GM12864 (cell line): ENCODE results near the gene DHX35.
"Not testable (repeated sequence)": the region's sequence is repeated elsewhere in the genome, so short reads cannot be mapped to it uniquely, and the experiment has no call there.

ENCODE experiments used
- DNase-seq: peaks from one replicate; pipeline ENCODE4 v3.0.0-alpha.2; 2011; ENCODE audit warnings: low read depth
- H3K4me3 ChIP-seq: 2 replicates; pipeline ENCODE4 v1.5.1; 2011; ENCODE audit warnings: mild to moderate bottlenecking, low read depth, low read length, control low read depth
- CTCF ChIP-seq: IDR thresholded peaks from 2 replicates; pipeline ENCODE4 v1.5.1; 2011; ENCODE audit warnings: low read depth, mild to moderate bottlenecking, moderate library complexity, low read length, control low read depth, inconsistent platforms; ENCODE audit errors: missing control alignments

The DHX35 gene

DNA sequence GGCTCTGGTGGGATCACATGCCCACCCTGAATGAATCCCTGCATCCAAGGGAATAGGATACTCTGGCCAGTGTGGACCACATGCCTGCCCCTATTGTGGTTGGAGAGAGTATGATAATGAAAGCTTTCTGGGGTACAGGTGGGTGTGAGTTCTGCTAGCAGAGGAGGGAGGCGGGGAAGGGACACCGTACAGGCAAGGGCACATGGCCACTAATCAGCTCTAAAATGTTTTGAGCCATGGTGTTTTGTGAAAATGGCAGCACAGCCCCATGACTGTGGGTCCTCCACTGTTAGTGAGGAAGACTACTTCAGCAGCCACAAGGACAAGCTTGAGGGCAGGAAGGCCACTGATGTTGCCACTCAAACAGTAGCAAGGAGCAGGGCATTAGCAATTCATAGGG is 11.9 kb upstream of the DHX35 start:
- no peak for TF ChIP-seq CTCF
- H3K4me3 ChIP-seq: no peak overlapping the region
- DNase-seq: no peak

DNA sequence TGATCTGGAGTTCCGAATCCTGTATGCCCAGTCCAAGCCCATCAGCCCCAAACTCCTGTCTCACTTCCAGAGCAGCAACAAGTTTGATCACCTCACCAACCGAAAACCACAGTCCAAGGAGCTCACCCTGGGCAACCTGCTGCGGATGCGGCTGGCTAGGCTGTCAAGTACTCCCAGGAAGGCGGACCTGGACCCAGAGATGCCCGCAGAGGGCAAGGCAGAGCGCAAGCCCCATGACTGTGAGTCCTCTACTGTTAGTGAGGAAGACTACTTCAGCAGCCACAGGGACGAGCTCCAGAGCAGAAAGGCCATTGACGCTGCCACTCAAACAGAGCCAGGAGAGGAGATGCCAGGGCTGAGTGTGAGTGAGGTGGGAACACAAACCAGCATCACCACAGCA is 10.5 kb upstream of the DHX35 start:
- DNase-seq: no peak
- no peak for TF ChIP-seq CTCF
- H3K4me3 ChIP-seq: no peak overlapping the region

DNA sequence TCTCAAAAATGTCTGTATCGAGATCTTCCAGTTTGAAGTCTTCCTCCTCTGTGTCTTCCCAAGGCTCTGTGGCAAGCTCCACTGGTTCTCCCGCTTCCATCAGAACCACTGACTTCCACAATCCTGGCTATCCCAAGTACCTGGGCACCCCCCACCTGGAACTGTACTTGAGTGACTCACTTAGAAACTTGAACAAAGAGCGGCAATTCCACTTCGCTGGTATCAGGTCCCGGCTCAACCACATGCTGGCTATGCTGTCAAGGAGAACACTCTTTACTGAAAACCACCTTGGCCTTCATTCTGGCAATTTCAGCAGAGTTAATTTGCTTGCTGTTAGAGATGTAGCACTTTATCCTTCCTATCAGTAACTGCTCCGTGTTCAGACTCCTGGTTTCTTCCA is 10.0 kb upstream of the DHX35 start:
- no peak for TF ChIP-seq CTCF
- H3K4me3 ChIP-seq: no peak overlapping the region
- DNase-seq: no peak

- DNase-seq: no peak
- H3K4me3 ChIP-seq: no peak overlapping the region
- TF ChIP-seq CTCF: no peak
Measured at GRCh38 chr20:38953630-38954340, 8.4 kb upstream of the DHX35 start.

GRCh38 chr20:38957235-38957876 is 4.8 kb upstream of the DHX35 start:
- no peak for TF ChIP-seq CTCF
- DNase-seq: no peak
- H3K4me3 ChIP-seq: no peak overlapping the region

DNA sequence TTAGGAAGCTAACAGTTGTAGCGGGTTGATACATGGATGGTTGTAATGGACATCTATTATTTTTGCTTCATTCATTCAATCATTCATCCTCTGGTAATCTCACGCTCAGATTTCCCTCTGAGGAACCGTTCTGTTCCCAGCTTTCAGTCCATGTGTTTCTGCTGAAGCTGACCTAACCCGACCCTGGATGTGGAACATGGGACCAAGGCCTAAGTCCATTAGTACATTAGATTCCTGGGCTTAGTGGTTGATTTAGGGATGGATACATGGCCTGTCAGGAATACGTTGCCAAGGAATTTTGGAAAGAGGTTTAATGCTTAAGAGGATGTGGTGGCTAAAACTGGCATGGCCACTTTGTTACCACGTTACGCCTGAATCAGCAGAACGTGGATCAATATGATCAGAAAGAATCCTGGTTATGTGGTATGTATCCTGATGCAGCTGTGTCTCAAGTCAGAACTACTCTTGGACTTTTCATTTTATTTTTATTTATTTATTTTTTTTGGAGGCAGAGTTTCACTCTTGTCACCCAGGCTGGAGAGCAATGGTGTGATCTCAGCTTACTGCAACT is 4.1 kb upstream of the DHX35 start:
- DNase-seq: no peak
- no peak for TF ChIP-seq CTCF
- H3K4me3 ChIP-seq: no peak overlapping the region

DNA sequence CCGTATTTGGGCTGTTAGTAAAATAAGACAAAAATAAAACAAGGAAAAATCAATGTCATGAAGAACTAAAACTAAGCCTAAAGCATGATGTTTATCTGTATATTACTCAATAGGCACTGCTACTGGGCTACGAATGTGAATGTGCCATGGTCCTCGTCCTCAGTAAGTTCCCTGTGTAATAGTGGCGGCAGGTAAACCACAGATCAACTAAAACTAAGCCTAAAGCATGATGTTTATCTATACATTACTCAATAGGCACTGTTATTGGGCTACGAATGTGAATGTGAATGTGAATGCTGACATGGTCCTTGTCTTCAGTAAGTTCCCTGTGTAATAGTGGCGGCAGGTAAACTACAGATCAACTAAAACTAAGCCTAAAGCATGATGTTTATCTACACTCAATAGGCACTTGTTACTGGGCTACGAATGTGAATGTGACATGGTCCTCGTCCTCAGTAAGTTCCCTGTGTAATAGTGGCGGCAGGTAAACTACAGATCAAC is 1.9 kb upstream of the DHX35 start:
- H3K4me3 ChIP-seq: not testable (repeated sequence)

More for the DNA sequence above, 1.9 kb upstream of the DHX35 start:
- not testable (repeated sequence) for DNase-seq
